A673 (cell line): ENCODE data around the gene CENPX. TPM values are rescaled to one million over a fixed set of nuclear protein-coding genes. Genes with fewer than 3 reads are reported as not detected.

Source experiments
- BruUV-seq: library from RNA; stranded (reverse); fragments of 400-500 nt; replicated peaks from 2 replicates; lab custom pipeline; 2021; lab: Mats Ljungman, UMichigan
- CTCF ChIA-PET: fragments of 300-600 bp; sonication (Branson Sonifier 250); formaldehyde crosslinking; loops from one replicate; lab custom pipeline; 2022; ENCODE audit warnings: antibody characterized with exemption; lab: Charles Lee
- POLR2A ChIA-PET: fragments of 300-600 bp; sonication (Branson Sonifier 250); formaldehyde crosslinking; loops from one replicate; lab custom pipeline; 2022; ENCODE audit warnings: antibody characterized with exemption; ENCODE audit not compliant: low non-redundant PET; lab: Charles Lee
- DNase-seq: peaks from one replicate; pipeline ENCODE4 v3.0.0-alpha.2; 2015; ENCODE audit warnings: low spot score
- H3K27ac ChIP-seq: fragments of 200-600 bp; sonication (generic); 2 replicates; pipeline ENCODE4 v1.5.1; 2016; ENCODE audit warnings: mixed run types, low read depth, mild to moderate bottlenecking, mixed read lengths, antibody characterized with exemption, low read length; ENCODE audit not compliant: poor library complexity, severe bottlenecking
- H3K27me3 ChIP-seq: fragments of 200-600 bp; sonication (generic); replicated peaks from 2 replicates; pipeline ENCODE4 v1.6.1; 2017; ENCODE audit warnings: mixed run types, low read depth, mild to moderate bottlenecking, mixed read lengths, antibody characterized with exemption, low read length; ENCODE audit not compliant: insufficient read depth, poor library complexity
- H3K36me3 ChIP-seq: fragments of 200-600 bp; sonication (generic); 2 replicates; pipeline ENCODE4 v1.6.1; 2016; ENCODE audit warnings: mixed run types, mild to moderate bottlenecking, mixed read lengths, antibody characterized with exemption, low read length; ENCODE audit not compliant: insufficient read depth, poor library complexity, severe bottlenecking
- H3K4me1 ChIP-seq: fragments of 200-600 bp; sonication (generic); 2 replicates; pipeline ENCODE4 v1.6.1; 2017; ENCODE audit warnings: mixed run types, mild to moderate bottlenecking, mixed read lengths, antibody characterized with exemption, low read length; ENCODE audit not compliant: insufficient read depth, poor library complexity, severe bottlenecking
- H3K4me3 ChIP-seq: fragments of 200-600 bp; sonication (generic); 2 replicates; pipeline ENCODE4 v1.5.1; 2016; ENCODE audit warnings: low read depth, mixed run types, mild to moderate bottlenecking, mixed read lengths, low read length; ENCODE audit not compliant: poor library complexity, severe bottlenecking
- H3K9me3 ChIP-seq: fragments of 200-600 bp; sonication (generic); 2 replicates; pipeline ENCODE4 v1.6.1; 2016; ENCODE audit warnings: mixed run types, low read depth, mild to moderate bottlenecking, mixed read lengths, antibody characterized with exemption, low read length; ENCODE audit not compliant: poor library complexity, severe bottlenecking
- CTCF ChIP-seq: fragments of 300-800, 200-600 bp; sonication (generic); conservative IDR thresholded peaks from 2 replicates; pipeline ENCODE4 v1.5.1; 2017; ENCODE audit warnings: low read depth, mild to moderate bottlenecking, antibody characterized with exemption, low read length, moderate library complexity, mixed read lengths
- EZH2 ChIP-seq: fragments of 200-600 bp; sonication (generic); IDR thresholded peaks from 2 replicates; pipeline ENCODE4 v1.6.1; 2017; ENCODE audit warnings: borderline replicate concordance, low read depth, mild to moderate bottlenecking, mixed read lengths, antibody characterized with exemption, low read length; ENCODE audit not compliant: poor library complexity, severe bottlenecking
- intact Hi-C: fragments of 100-400 bp; cut with micrococcal nuclease; formaldehyde crosslinking; loops from one replicate; pipeline ENCODE4 v1.10.0; 2022; ENCODE audit not compliant: unreplicated experiment
- total RNA-seq: library from RNA; stranded (reverse); gene quantifications from 2 replicates; pipeline ENCODE4 v1.2.3, GENCODE V29; 2021

Gene CENPX
- total RNA-seq, 1 experiment from 2014 or later, result 165 TPM

DNA sequence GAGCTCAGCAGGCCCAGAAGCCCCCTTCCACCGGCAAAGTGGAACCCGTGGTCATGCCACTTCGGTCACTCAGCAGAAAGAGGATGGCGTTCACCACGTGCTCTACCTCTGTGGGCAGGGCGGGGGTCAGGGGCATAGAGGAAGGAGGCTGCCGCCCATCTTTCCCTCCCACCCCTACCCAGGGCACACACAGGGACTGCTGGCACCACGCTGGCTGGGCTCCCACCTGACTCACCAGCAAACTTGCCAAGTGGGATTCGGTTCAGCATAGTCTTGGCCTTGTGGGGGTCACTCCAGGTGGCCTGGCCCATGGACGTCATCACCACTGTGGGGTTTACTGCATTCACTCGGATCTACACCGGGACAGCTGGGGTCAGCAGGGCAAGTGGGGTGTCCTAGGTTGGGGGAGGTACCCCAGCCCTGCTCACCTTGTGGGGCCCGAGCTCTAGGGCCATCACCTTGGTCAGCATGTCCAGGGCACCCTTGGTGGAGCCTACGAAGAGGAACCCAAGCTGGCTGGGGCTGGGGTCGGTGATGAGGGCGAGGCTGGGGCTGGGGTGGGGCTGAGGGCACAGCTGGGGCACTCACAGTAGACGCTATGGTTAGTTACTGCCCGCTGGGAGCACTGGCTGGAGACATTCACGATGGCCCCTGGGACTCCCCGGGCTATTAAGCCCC is 13.4 kb upstream of the CENPX start:
- TF ChIP-seq CTCF (no peak), EZH2 (no peak)
- no peak for DNase-seq
- no peaks in the 10 kb centered on the region for H3K27me3 ChIP-seq
- peak overlapping the region; percentile 92 for H3K27ac ChIP-seq
- BruUV-seq, result TSS peak; percentile 79
- H3K9me3 ChIP-seq, result no peaks in the 10 kb centered on the region
- intact Hi-C loops, result loop anchor here (5.0 kb wide), 1 partner anchor 61 kb away; the partner anchor contains the start of gene FASN
- H3K36me3 ChIP-seq, result no peaks in the 10 kb centered on the region
- H3K4me3 ChIP-seq, result peak overlapping the region; percentile 95
- peaks cover 11% of the 10 kb centered on the region for H3K4me1 ChIP-seq
- POLR2A ChIA-PET, result no interaction called here
- CTCF ChIA-PET, result no interaction called here

DNA sequence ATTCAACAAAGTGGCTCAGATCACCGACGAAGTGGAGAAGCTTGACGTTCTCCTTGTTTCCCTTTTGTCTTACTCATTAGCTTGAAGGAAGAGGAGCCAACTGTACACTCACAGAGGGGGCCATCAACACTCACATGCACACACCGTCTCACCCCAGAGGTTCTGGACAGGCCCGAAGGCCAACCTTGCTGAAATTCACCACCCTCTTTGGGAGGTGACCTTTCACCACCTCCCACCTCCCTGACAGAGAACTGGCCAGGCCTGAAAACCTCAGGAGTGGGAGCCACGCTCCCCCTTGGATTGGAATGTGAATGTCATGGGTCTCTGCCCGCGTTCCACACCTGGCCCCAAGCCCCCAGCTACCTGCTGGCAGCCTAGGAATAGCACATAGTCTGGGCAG is 12.8 kb upstream of the CENPX start:
- TF ChIP-seq EZH2 (no peak), CTCF (no peak)
- intact Hi-C loops, result loop anchor here (5.0 kb wide), 1 partner anchor 62 kb away; the partner anchor contains the start of gene FASN

DNA sequence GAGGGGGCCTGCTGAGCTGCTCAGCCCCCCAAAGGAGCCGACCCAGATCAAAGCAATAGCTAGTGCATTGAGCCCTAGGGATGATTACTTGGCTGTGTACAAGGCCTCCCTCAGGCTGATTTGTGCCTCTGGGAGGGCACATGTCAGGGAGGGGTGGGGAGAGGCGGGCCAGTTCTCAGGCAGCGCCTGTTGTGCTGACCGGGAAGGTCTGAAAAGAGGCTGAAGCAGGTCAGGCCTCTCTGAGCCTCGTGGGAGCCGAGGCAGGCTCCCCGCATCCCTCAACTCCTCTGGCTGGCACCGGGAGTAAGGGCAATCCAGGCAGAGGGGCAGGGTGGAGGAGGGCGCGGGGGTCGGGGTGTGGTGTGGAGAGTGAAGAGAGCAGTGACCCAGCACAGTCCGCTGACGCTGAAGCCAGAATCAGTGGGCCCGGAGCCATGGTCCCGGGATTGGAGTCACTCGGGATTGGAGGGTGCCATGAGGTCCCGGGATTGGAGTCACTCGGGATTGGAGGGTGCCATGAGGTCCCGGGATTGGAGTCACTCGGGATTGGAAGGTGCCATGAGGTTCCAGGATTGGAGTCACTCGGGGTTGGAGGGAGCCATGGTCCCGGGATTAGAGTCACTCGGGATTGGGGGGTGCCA is 11.8 kb upstream of the CENPX start:
- TF ChIP-seq EZH2 (no peak), CTCF (no peak)
- Histone ChIP-seq H3K9me3 (no peaks in the 10 kb centered on the region), H3K4me1 (peaks cover 11% of the 10 kb centered on the region), H3K4me3 (no peak overlapping the region), H3K27me3 (no peaks in the 10 kb centered on the region), H3K27ac (no peak overlapping the region), H3K36me3 (no peaks in the 10 kb centered on the region)
- no peak for DNase-seq
- ChIA-PET CTCF (interaction anchor here (0.5 to 0.7 kb wide), 2 partner anchors 82 to 151 kb away, joined by 3 to 5 read pairs; no protein-coding TSS in a partner anchor), POLR2A (no interaction called here)
- intact Hi-C loops, result loop anchor here (5.0 kb wide), 2 partner anchors 63 to 118 kb away; partner anchors contain the start of gene FASN
- BruUV-seq, result no TSS peak

More for the DNA sequence above, 12.8 kb upstream of the CENPX start:
- no peak for DNase-seq
- Histone ChIP-seq H3K27ac (peak overlapping the region; percentile 1), H3K36me3 (no peaks in the 10 kb centered on the region), H3K4me3 (no peak overlapping the region), H3K4me1 (peaks cover 11% of the 10 kb centered on the region), H3K9me3 (no peaks in the 10 kb centered on the region), H3K27me3 (no peaks in the 10 kb centered on the region)
- no TSS peak for BruUV-seq
- ChIA-PET CTCF (no interaction called here), POLR2A (no interaction called here)
